ENCODE data around the gene SLC5A9. TPM values are rescaled to one million over a fixed set of nuclear protein-coding genes. Genes with fewer than 3 reads are reported as not detected.

Gene SLC5A9
- total and polyA plus RNA-seq, 2 of the 4 experiments (the other 2 are of a cell fraction) = not detected

DNA sequence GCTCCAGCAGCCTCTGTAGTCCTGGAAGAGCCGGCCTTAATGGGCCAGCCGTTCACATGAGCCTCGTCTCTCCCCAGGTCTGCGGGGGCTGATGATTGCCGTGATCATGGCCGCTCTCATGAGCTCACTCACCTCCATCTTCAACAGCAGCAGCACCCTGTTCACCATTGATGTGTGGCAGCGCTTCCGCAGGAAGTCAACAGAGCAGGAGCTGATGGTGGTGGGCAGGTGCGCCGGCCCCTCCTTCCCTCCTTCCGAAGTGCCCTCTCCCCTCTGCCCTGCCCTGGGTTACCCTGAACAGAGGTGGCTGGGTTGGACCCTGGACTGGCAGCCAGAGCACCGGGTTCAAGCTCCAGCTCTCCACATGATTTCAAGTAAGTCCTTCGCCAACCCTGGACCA is 13.1 kb downstream of the SLC5A9 start:
- Histone ChIP-seq H3K9me1 (ENCODE audit: insufficient read depth, low read length) (no peaks in the 10 kb centered on the region), H3K27ac (ENCODE audit: insufficient read depth, low read length) (no peak overlapping the region), H2AK9ac (replicated peaks; ENCODE audit: low read depth, low read length, poor library complexity) (no peak overlapping the region), H3K9ac (ENCODE audit: low read depth, low read length) (no peak overlapping the region), H2BK20ac (ENCODE audit: low read depth, low read length) (no peak overlapping the region), H2AK5ac (ENCODE audit: low read depth, low read length) (no peak overlapping the region), H3K4me2 (ENCODE audit: low read depth, low read length) (no peak overlapping the region), H3K4me1 (ENCODE audit: control insufficient read depth, insufficient read depth, low read length) (no peaks in the 10 kb centered on the region), H3K18ac (ENCODE audit: low read depth, low read length) (no peak overlapping the region), H2BK5ac (ENCODE audit: low read depth, low read length, poor library complexity, severe bottlenecking) (no peak overlapping the region), H3K27me3 (ENCODE audit: control insufficient read depth, insufficient read depth, low read length) (no peaks in the 10 kb centered on the region; the same call in 1 of the 2 replicates), H2BK15ac (ENCODE audit: low read depth, low read length) (no peak overlapping the region), H2AFZ (replicated peaks; ENCODE audit: low read length, poor library complexity) (no peak overlapping the region), H4K8ac (ENCODE audit: low read depth in 2 of 2, low read length in 2 of 2) (no peak overlapping the region), H3K79me1 (ENCODE audit: low read depth in 1 of 2, low read length in 2 of 2) (no peaks in the 10 kb centered on the region), H3K36me3 (ENCODE audit: control insufficient read depth, insufficient read depth, low read length) (no peaks in the 10 kb centered on the region), H2BK120ac (ENCODE audit: low read depth, low read length) (no peak overlapping the region), H3K9me3 (ENCODE audit: control insufficient read depth, insufficient read depth, low read length) (no peaks in the 10 kb centered on the region), H3K23ac (ENCODE audit: low read depth, low read length) (no peak overlapping the region), H3K4me3 (ENCODE audit: insufficient read depth, low read depth, low read length) (no peak overlapping the region), H3K14ac (replicated peaks; ENCODE audit: low read depth, low read length) (no peak overlapping the region), H4K20me1 (ENCODE audit: insufficient read depth, low read length) (no peaks in the 10 kb centered on the region), H4K91ac (ENCODE audit: insufficient read depth, low read depth, low read length) (no peak overlapping the region), H4K5ac (ENCODE audit: low read depth, low read length) (no peak overlapping the region), H3K56ac (ENCODE audit: extremely low read depth, insufficient read depth, low read length) (no peak overlapping the region), H3K4ac (ENCODE audit: low read depth, low read length) (no peak overlapping the region)
- ChIA-PET POLR2A (ENCODE audit: unreplicated experiment) (no interaction called here), CTCF (no interaction called here)
- in situ Hi-C loops (cut with MboI; ENCODE audit: low sequenced_read_pairs) (no loop called here), intact Hi-C loops (cut with micrococcal nuclease) (no loop called here), dilution Hi-C loops (cut with HindIII; ENCODE audit: low sequenced_read_pairs, unreplicated experiment) (no loop called here)
- WGBS, 2 experiments (ENCODE audit: extremely low coverage in 2 of 2, insufficient read length in 1 of 2) = no CpG with 5 or more reads among the region's 13 CpGs
- TF ChIP-seq RFX5 (IDR thresholded peaks at IDR 0.05; ENCODE audit: low read depth, low read length) (no peak), CHD1 (IDR thresholded peaks at IDR 0.05; ENCODE audit: low read depth, low read length) (no peak), SMC3 (IDR thresholded peaks at IDR 0.05; ENCODE audit: low read depth, low read length) (no peak), NFE2L2 (IDR thresholded peaks at IDR 0.05; ENCODE audit: low read depth, low read length) (no peak), MXI1 (IDR thresholded peaks at IDR 0.05; ENCODE audit: borderline replicate concordance, low read depth, low read length) (no peak), MAZ (IDR thresholded peaks at IDR 0.05; ENCODE audit: borderline replicate concordance, low read depth, low read length) (no peak), BHLHE40 (IDR thresholded peaks at IDR 0.05; ENCODE audit: low read depth, low read length) (no peak)
- TF ChIP-seq, protein P1, sequence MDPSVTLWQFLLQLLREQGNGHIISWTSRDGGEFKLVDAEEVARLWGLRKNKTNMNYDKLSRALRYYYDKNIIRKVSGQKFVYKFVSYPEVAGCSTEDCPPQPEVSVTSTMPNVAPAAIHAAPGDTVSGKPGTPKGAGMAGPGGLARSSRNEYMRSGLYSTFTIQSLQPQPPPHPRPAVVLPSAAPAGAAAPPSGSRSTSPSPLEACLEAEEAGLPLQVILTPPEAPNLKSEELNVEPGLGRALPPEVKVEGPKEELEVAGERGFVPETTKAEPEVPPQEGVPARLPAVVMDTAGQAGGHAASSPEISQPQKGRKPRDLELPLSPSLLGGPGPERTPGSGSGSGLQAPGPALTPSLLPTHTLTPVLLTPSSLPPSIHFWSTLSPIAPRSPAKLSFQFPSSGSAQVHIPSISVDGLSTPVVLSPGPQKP (IDR thresholded peaks at IDR 0.05; ENCODE audit: borderline replicate concordance, low read depth, low read length) = no peak
- no peak for ATAC-seq (ENCODE audit: low read depth)
- no peak for DNase-seq
- BruUV-seq (replicated peaks) = no TSS peak
